Endothelial cell of umbilical vein (primary cell): ENCODE data around the gene FAM186B. TPM values are rescaled to one million over a fixed set of nuclear protein-coding genes. Genes with fewer than 3 reads are reported as not detected.
A peak's percentile ranks its signal among the peaks of the same experiment; 100 is the strongest.

Source experiments
- BruUV-seq: library from RNA; stranded (reverse); fragments of 400-500 nt; replicated peaks from 2 replicates; lab custom pipeline; 2021; lab: Mats Ljungman, UMichigan
- CTCF ChIA-PET: fragments of 300-600, 350-600 bp; sonication (Branson Sonifier 250); formaldehyde crosslinking; loops from one replicate; lab custom pipeline; 2021; ENCODE audit warnings: antibody characterized with exemption, inconsistent platforms; lab: Charles Lee
- POLR2A ChIA-PET: fragments of 300-600, 350-600 bp; sonication (Branson Sonifier 250); formaldehyde crosslinking; loops from one replicate; lab custom pipeline; 2021; ENCODE audit warnings: antibody characterized with exemption, inconsistent platforms; lab: Charles Lee
- DNase-seq: peaks from one replicate; pipeline ENCODE4 v3.0.0-alpha.2; 2011; ENCODE audit warnings: low read depth, low spot score
- FAIRE-seq: peaks from 2 replicates; lab custom pipeline; 2011; peaks lifted over from hg19 to GRCh38; lab: Jason Lieb, UNC
- H2AFZ ChIP-seq: 2 replicates; pipeline ENCODE4 v1.6.0; 2012; ENCODE audit warnings: low read depth, low read length, control low read depth, inconsistent platforms
- H3K27ac ChIP-seq: 2 replicates; pipeline ENCODE4 v1.5.1; 2011; ENCODE audit warnings: low read depth, mild to moderate bottlenecking, control low read depth, low read length, moderate library complexity; ENCODE audit not compliant: insufficient read depth
- H3K27me3 ChIP-seq, 2 experiments: 2 replicates each; pipeline versions ENCODE4 v1.6.0 to v1.6.1; 2011; ENCODE audit warnings: low read length in 2 of 2, mixed read lengths in 1 of 2; ENCODE audit not compliant: control insufficient read depth in 2 of 2, insufficient read depth in 2 of 2
- H3K36me3 ChIP-seq, 2 experiments: 2 replicates in 1 of 2; 3 replicates in 1 of 2; pipeline ENCODE4 v1.5.1; 2011; ENCODE audit warnings: low read length in 2 of 2, mild to moderate bottlenecking in 1 of 2, moderate library complexity in 1 of 2; ENCODE audit not compliant: control insufficient read depth in 2 of 2, insufficient read depth in 2 of 2; ENCODE audit errors: extremely low read depth in 1 of 2
- H3K4me1 ChIP-seq: 3 replicates; pipeline ENCODE4 v1.5.1; 2011; ENCODE audit warnings: mild to moderate bottlenecking, low read length; ENCODE audit not compliant: control insufficient read depth, insufficient read depth; ENCODE audit errors: extremely low read depth
- H3K4me2 ChIP-seq: 2 replicates; pipeline ENCODE4 v1.6.1; 2011; ENCODE audit warnings: low read length, control low read depth, mixed read lengths; ENCODE audit not compliant: insufficient read depth
- H3K4me3 ChIP-seq, 3 experiments: fragments of 200-600 bp in 1 of 3; sonication (generic), shearing (Covaris generic) in 1 of 3; replicated peaks in 1 of 3; 2 replicates each; pipeline ENCODE4 v1.5.1; 2011 to 2016; ENCODE audit warnings: control low read depth in 3 of 3, low read length in 3 of 3, mild to moderate bottlenecking in 2 of 3, inconsistent platforms in 1 of 3, low read depth in 1 of 3, moderate library complexity in 1 of 3; ENCODE audit not compliant: insufficient read depth in 1 of 3
- H3K79me2 ChIP-seq: 2 replicates; pipeline ENCODE4 v1.6.0; 2012; ENCODE audit warnings: low read length, inconsistent platforms; ENCODE audit not compliant: control insufficient read depth, insufficient read depth
- H3K9ac ChIP-seq: replicated peaks from 2 replicates; pipeline ENCODE3; 2011; ENCODE audit warnings: low read length, control low read depth; ENCODE audit not compliant: insufficient read depth; ENCODE audit errors: extremely low read depth
- H3K9me1 ChIP-seq: replicated peaks from 3 replicates; pipeline ENCODE4 v1.6.0; 2011; ENCODE audit warnings: mild to moderate bottlenecking, low read length; ENCODE audit not compliant: control insufficient read depth, insufficient read depth; ENCODE audit errors: extremely low read depth
- H3K9me3 ChIP-seq: replicated peaks from 2 replicates; pipeline ENCODE4 v1.5.1; 2012; ENCODE audit warnings: low read length, inconsistent platforms; ENCODE audit not compliant: control insufficient read depth, insufficient read depth
- H4K20me1 ChIP-seq: replicated peaks from 2 replicates; pipeline ENCODE3; 2011; ENCODE audit warnings: mild to moderate bottlenecking, low read length; ENCODE audit not compliant: control insufficient read depth, insufficient read depth; ENCODE audit errors: extremely low read depth
- EZH2 ChIP-seq: IDR thresholded peaks from 2 replicates; pipeline ENCODE4 v1.6.1; 2012; ENCODE audit warnings: borderline replicate concordance, low read depth, mild to moderate bottlenecking, moderate library complexity, low read length, inconsistent platforms; ENCODE audit not compliant: severe bottlenecking
- FOS ChIP-seq: IDR thresholded peaks from 2 replicates; pipeline ENCODE4 v1.6.1; 2011; ENCODE audit warnings: mild to moderate bottlenecking, low read length, moderate library complexity, borderline replicate concordance; ENCODE audit not compliant: insufficient read depth
- GATA2 ChIP-seq: IDR thresholded peaks from 2 replicates; pipeline ENCODE4 v1.7.0; 2011; ENCODE audit warnings: low read depth, mild to moderate bottlenecking, moderate library complexity, mixed read lengths, low read length; ENCODE audit not compliant: insufficient read length, insufficient read depth
- JUN ChIP-seq: IDR thresholded peaks from 2 replicates; pipeline ENCODE4 v1.6.1; 2011; ENCODE audit warnings: borderline replicate concordance, low read depth; ENCODE audit not compliant: insufficient read length, insufficient read depth
- MAX ChIP-seq: IDR thresholded peaks from 2 replicates; pipeline ENCODE4 v1.6.1; 2011; ENCODE audit not compliant: insufficient read depth, insufficient read length
- MYC ChIP-seq: IDR thresholded peaks from one replicate; pipeline ENCODE4 v1.6.1; 2011; ENCODE audit warnings: mild to moderate bottlenecking, low read depth, low read length
- POLR2A ChIP-seq: IDR thresholded peaks from 2 replicates; pipeline ENCODE4 v1.6.1; 2012; ENCODE audit warnings: low read depth, mild to moderate bottlenecking, control low read depth, low read length
- dilution Hi-C: fragments of 300-500 bp; cut with MboI; formaldehyde crosslinking; loops from one replicate; pipeline ENCODE4 v1.15.0; 2019; ENCODE audit warnings: low sequenced_read_pairs; ENCODE audit not compliant: extremely low pct_ligation_motif_present
- intact Hi-C: fragments of 100-400 bp; cut with micrococcal nuclease; formaldehyde crosslinking; loops from one replicate; pipeline ENCODE4 v1.10.0; 2022
- polyA plus RNA-seq, 4 experiments: library from polyadenylated mRNA; depleted of rRNA in 3 of 4; stranded (reverse) in 3 of 4; unstranded in 1 of 4; fragments of >200 nt; gene quantifications; 2 replicates each; pipeline versions ENCODE4 v1.2.1 to v1.2.3, GENCODE V29; 2011 to 2012; ENCODE audit warnings: missing spikeins in 1 of 4
- total RNA-seq: library from RNA; stranded (reverse); gene quantifications from 2 replicates; pipeline ENCODE4 v1.2.3, GENCODE V29; 2021

The FAM186B gene
- total and polyA plus RNA-seq, 2 donors (not counting 3 experiments of a cell fraction or from before 2014, with no cell fraction given): 0.10 to 0.33 TPM

- Histone ChIP-seq H3K27ac (peak overlapping the region; percentile 81), H3K79me2 (no peaks in the 10 kb centered on the region), H3K4me2 (no peak overlapping the region), H3K9ac (no peak overlapping the region), H3K36me3 (peaks cover 44 to 68% of the 10 kb centered on the region in 2 experiments), H3K9me1 (no peaks in the 10 kb centered on the region), H2AFZ (no peak overlapping the region), H3K4me3 (no peak overlapping the region), H3K4me1 (peaks cover 31% of the 10 kb centered on the region), H4K20me1 (no peaks in the 10 kb centered on the region), H3K27me3 (no peaks in the 10 kb centered on the region), H3K9me3 (no peaks in the 10 kb centered on the region)
- no peak for FAIRE-seq
- TF ChIP-seq POLR2A: no peak
- no peak for TF ChIP-seq JUN
- no peak for TF ChIP-seq FOS
- no peak for TF ChIP-seq GATA2
- no peak for TF ChIP-seq MAX
- TF ChIP-seq EZH2: no peak
- no peak for TF ChIP-seq MYC
- no TSS peak for BruUV-seq
- ChIA-PET POLR2A (interaction anchor here (0.8 to 2.6 kb wide), 2 partner anchors 14 to 24 kb away, joined by 3 to 10 read pairs; no protein-coding TSS in a partner anchor), CTCF (interaction anchor here (0.6 to 3.2 kb wide), 14 partner anchors 12 to 301 kb away, joined by 3 to 47 read pairs (median 8); partner anchors contain the start of genes FMNL3 and TMBIM6)
- no peak for DNase-seq
- dilution Hi-C loops: no loop called here
- intact Hi-C loops: no loop called here
These were observed 43.2 kb upstream of the FAM186B start for GRCh38 chr12:49648712-49649003.
